ENCODE data around the gene PARP1.

GRCh38 chr1:226373376-226373775 lies 34.5 kb downstream of the PARP1 start:
- TF ChIP-seq ZNF274 (IDR thresholded peaks at IDR 0.05; ENCODE audit: low read depth, low read length) (no peak), SUZ12 (IDR thresholded peaks at IDR 0.05; ENCODE audit: extremely low read depth, insufficient read depth, insufficient read length) (no peak)

Data from NT2/D1 (cell line).